Fibroblast of peridontal ligament (primary cell): ENCODE measurements around the gene RPS6KB2.
"Not testable (repeated sequence)": the region's sequence is repeated elsewhere in the genome, so short reads cannot be mapped to it uniquely, and the experiment has no call there.

Source experiments
- DNase-seq: peaks from one replicate; pipeline ENCODE4 v3.0.0-alpha.2; 2010; ENCODE audit errors: extremely low read depth

The RPS6KB2 gene

DNA sequence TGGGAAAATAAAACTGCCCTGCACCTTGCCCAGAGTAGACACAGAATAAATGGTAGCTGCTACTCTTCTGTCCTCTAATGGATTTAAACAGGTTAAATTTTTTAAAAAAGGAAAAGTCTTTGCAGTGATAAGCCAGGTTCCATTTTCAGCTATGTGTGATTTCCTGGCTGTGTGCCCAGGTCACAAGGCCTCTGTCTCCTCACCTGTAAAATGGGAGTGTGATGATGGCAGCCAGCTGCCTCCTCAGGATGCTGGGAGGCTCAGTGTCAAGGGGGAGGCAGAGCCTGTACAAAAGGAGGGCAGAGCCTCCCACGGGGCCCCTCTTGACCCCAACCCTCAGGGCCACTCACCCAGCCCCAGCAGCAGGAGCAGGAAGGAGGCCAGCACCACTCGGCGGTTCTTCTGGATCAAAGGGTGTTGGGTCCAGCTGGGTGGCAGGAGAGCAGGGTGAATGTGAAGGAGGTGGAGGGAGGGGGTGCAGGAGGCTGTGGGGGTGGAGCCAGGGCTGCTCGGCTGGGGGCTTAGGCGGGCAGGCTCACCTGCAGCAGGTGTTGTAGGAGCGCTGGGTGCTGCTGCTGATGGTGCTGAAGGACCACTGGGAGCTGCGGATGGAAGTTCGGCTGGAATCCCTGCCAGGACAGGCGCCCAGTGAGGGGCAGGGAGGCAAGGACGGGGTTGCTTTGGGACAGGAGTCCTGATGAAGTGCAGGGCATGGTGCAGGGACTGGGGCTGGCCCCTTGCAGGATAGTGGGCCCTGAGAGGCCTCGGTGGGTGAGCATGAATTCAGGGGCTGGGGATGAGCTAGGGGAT lies 38.9 kb downstream of the RPS6KB2 start:
- DNase-seq: no peak

DNA sequence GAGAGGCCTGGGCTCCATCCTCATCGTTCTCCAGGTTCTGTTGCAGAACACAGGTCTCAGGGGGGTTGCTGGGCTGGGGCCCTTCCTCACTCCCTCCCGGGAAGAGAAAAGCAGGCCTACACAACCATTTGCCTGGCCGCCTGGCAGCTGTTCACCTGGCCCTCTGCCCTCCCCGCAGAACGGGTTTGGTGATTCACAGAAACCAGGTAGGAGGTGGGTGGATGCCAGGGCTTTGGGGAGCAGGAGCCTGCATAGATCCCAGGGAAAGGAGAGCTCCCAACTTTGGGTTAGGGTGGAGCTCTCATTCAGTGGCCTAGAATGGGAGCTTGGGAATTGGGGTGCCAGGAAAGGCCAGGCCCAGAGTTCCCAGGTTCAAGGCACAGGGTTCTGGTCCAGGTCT lies 39.8 kb downstream of the RPS6KB2 start:
- DNase-seq: no peak

DNA sequence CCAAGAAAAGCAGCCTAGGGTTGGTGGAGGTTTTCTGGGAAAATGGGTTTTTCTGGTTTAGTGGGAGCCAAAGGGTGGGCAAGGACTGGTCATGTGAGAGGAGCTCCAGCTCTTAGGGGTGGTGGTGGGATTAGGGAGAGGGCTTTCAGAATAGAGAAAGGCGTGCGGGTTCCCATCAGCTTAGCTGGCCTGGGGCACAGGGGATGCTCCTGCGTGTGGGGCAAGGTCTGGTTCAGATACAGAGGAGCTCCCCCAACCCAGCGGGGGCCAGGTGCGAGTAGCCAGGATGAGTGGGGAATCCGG lies 40.1 kb downstream of the RPS6KB2 start:
- DNase-seq: peak; percentile 5

DNA sequence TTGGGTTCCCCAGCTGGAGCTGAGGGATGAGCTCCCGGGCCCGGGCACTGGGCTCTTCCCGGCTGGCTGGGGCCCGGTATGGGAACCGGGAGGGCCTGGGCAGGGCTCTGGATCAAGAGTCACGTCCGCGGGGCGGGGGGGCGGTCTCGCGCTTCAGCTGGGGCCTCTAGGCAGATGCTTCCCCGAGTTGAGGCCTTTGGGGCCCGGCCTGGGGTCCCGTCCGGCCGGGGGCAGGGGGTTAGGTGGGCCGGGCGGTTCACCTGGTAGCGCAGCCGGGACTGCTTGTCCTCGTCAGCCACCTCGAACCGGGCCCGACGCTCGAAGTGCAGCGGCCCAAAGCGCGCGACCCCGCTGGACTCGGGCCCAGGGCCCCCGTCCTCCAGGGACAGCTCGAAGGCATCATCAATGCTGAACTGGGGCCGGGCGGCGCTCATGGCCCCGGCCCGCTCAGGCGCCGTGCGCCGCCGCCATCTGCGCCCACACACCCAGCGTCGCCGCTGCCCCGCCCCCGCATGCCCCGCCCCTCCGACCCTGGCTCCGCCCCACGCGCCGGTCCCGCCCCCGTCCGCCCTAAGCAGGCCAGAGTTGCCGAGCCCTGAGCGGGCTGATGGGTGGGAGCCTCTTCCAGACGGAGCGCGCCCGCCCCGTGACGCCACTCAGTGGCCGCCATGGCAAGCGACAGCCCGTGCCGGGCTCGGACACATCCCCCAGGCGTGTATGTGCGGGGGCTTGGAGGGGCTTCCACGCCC lies 40.6 kb downstream of the RPS6KB2 start, which contains the start of gene TMEM134:
Gene TMEM134, minus strand, starts transcription at position 493 of the 749 bp plus-strand sequence. Its CDS starts 59 bp downstream, at position 434.
- peak; percentile 84 for DNase-seq

DNA sequence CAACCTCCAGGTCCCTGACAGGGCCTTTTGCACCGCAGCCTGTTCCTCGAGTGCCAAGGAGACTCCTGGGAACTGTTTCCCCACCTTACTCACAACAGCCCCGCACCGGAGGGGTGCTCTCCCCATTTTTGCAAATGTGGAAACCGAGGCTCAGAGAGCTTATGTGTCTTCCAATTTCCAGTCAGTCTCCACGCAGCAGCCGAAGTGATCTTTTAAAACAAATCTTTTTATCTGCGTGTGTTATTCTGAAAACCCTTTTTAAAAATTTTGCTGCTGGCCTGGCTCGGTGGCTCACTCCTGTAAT lies 41.2 kb downstream of the RPS6KB2 start:
- DNase-seq: no peak

DNA sequence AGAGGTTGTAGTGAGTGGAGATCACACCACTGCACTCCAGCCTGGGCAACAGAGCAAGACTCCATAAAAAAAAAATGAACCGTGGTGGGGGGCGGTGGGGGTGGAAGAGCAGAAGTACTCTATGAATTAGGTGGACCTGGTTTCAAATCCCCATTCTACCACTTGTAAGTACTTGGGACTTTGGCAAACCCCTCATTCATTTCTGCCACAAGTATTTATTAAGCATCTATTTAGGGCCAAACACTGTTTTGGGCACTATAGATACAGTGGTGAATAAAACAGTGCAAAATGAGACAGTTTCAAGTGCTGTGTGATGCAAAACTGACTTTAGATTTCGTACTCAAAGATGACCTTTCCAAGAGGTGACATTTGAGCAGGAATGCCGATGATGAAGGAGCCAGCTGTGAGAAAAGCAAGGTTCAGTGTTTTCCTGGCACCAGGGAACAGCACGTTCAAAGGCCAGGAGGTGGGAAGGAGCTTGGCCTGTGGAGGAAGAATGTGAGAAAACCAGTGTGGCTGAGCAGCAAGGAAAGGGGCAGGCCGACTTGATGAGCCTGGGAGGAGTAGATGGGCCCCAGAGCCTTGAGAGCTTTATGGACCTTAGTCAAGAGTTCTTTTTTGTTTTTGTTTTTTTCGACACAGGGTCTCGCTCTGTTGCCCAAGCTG lies 42.2 kb downstream of the RPS6KB2 start:
- DNase-seq: no peak

DNA sequence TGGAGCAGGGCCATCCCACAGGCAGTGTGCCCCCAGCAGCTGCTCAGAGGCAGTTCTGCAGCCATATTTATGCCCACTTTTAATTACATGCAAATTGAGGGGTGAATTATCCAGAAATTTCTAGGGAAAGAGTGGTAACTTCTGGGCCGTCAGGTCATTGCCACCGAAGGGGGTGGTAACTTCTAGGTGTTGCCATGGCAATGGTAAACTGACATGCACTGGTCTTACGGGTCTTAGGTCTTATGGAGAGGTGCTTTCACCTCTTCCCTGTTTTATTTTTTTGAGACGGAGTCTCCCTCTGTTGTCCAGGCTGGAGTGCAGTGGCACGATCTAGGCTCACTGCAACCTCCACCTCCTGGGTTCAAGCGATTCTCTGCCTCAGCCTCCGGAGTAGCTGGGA lies 44.6 kb downstream of the RPS6KB2 start:
- DNase-seq: no peak

DNA sequence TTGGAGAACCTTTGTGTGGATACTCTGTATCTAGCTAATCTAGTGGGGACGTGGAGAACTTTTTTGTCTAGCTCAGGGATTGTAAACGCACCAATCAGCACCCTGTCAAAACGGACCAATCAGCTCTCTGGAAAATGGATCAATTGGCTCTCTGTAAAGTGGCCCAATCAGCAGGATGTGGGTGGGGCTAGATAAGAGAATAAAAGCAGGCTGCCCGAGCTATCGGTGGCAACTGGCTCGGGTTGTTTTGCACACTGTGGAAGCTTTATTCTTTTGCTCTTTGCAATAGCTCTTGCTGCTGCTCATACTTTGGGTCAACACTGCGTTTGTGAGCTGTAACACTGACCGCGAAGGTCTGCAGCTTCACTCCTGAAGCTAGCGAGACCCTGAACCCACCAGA lies 48.4 kb downstream of the RPS6KB2 start:
- not testable (repeated sequence) for DNase-seq

DNA sequence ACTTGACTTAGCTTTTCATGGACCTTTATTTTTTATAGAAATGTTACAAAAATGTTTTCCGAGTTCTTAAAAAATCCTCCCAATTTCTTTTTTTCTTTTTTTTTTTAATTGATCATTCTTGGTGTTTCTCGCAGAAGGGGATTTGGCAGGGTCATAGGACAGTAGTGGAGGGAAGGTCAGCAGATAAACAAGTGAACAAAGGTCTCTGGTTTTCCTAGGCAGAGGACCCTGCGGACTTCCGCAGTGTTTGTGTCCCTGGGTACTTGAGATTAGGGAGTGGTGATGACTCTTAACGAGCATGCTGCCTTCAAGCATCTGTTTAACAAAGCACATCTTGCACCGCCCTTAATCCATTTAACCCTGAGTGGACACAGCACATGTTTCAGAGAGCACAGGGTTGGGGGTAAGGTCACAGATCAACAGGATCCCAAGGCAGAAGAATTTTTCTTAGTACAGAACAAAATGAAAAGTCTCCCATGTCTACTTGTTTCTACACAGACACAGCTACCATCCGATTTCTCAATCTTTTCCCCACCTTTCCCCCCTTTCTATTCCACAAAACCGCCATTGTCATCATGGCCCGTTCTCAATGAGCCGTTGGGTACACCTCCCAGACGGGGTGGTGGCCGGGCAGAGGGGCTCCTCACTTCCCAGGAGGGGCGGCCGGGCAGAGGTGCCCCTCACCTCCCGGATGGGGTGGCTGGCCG lies 49.2 kb downstream of the RPS6KB2 start:
- not testable (repeated sequence) for DNase-seq

DNA sequence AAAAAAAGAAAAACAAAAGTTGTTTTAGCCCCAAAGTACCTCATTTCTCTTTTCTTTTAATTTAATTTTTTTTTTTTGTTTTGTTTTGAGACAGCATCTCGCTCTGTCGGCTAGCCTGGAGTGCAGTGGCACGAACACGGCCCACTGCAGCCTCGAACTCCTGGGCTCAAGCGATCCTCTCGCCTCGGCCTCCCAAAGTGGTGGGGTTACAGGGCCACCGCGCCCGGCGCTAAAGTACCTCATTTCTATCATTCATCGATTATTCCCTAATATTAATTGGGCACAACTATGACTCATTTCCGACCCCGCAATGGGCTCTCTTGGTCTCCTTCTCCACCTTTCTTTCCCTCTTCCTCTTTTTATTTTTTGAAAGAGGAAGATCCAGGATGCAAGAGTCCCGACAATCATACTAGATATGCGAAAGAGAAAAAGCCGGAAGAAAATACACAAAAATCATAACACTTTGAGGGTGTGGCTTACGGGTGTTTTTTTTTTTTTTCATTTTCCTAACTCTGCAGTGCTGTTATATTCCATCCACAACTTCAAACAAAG lies 54.1 kb downstream of the RPS6KB2 start:
- no peak for DNase-seq

DNA sequence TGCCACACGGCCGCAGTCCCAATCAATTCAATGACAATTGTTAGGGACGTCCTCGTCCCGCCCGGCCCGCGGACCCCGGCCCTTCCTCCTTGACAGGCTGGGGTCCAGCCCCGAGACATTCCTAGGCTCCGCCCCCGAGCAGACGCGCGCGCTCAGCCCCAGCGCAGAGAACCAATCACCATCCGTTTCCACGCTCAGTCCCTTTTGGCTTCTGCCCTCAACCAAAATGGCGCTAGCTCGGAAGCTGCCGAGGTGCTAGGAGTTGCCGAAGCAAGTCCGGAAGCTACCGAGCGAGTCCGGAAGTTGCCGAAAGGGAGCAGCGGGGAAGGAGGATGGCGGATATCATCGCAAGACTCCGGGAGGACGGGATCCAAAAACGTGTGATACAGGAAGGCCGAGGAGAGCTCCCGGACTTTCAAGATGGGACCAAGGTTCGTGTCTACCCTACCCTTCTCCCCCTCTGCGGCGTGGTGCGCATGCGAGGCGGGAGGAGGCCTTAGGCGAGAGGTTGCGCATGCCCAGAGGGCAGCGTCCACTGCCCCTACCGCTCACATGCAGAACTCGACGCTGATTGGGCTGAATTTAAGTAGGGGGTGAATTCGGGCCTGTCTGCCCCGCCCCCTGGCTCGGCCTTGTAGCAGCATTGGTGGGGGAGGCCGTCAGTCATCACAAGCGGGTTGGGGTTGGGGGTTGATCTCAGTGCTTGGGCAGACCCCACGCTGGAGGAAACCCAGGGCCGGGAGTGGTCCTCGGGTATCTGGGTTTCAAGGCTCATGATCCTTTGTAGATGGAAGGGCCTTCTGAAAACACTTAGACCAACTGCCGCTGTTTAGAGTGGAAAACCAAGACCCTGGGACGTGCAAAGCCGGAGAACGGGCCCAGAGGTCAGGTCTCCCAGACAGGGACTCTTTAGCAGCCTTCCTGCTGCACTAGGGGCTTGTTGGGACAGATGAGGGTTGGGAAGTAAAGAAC lies 54.8 kb downstream of the RPS6KB2 start, which contains the start of gene AIP:
Gene AIP, plus strand, starts transcription at position 200 of the 972 bp plus-strand sequence. Its CDS starts 133 bp downstream, at position 333.
- peak; percentile 97 for DNase-seq

DNA sequence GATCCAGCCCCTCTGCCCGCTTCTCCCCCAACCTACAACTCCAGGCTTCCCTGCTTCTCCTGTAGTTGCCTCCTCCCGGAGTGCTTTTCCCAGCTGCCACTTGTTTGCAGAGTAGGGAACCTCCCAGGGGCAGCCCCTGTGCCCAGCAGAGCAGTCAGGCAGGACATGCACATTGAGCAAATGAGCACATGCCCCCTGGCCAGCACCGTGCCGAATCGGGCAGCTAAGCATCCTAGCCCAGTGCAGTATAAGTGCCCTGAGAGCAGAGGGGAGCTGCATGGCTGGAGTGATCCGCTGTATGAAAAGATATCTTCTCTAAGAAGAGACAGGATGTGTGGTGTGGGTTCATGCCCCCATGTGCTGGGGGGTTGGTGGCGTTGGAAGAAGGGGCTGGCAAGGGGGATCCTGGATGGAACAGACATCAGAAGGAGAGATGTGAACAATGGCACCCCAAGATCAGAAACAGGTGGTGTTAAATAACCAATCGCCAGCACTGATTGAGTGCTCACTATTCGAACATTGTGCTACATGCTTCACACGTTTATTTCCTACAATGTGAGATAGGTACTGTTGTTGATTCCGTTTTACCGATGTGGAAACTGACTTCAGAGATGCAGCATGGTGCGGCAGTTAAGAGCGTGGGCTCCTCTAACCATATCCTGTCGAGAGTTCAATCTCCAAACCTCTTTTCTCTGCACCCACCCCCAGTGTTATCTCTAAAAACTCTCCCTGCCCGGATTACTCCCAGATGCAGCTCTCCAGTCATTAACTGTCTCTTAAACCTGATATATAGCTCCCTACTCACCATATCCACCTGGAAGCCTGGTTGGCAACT lies 55.8 kb downstream of the RPS6KB2 start:
- DNase-seq: no peak

DNA sequence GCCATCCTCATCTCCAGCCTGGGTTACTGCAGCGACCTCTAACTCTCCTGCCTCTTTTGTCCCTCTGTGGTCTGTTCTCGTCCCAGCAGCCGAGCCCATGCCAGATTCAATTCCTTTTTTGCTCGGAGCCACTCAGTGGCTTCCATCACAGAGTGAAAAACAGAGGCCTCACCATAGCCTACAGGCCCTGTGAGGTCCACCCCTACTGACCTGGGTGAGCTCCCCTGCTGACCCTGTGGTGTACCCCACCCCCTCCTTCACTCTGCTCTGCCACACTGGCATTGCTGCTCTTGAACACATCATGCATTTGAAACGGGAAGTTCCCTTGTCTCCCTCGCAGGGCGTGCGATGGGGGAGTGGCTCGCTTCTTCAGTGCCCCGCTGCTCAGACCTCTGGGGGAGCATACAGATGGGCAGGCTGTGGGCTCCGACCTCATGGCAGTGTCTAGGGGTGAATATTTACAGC lies 56.6 kb downstream of the RPS6KB2 start:
- no peak for DNase-seq
